ENCODE data around the gene MZF1. TPM values are rescaled to one million over a fixed set of nuclear protein-coding genes. Genes with fewer than 3 reads are reported as not detected.

MZF1 gene
- total RNA-seq, 1 donor from 2014 or later, result 10.9 TPM

GRCh38 chr19:58550362-58551122, 22.6 kb downstream of the MZF1 start:
- H3K9me3 ChIP-seq (replicated peaks), result no peaks in the 10 kb centered on the region
- H3K36me3 ChIP-seq, result peaks cover 83% of the 10 kb centered on the region
- no peak for DNase-seq
- H3K4me1 ChIP-seq, result peaks cover 51% of the 10 kb centered on the region
- no peak overlapping the region for H3K4me3 ChIP-seq
- no peak overlapping the region for H3K27ac ChIP-seq (replicated peaks)
- intact Hi-C loops (cut with micrococcal nuclease), result no loop called here
- no peaks in the 10 kb centered on the region for H3K27me3 ChIP-seq (ENCODE audit: low read depth)
- no peak for TF ChIP-seq CTCF (IDR thresholded peaks at IDR 0.05; ENCODE audit: borderline replicate concordance)

GRCh38 chr19:58549664-58550361, 23.3 kb downstream of the MZF1 start:
- H3K9me3 ChIP-seq (replicated peaks), result no peaks in the 10 kb centered on the region
- no peak for DNase-seq
- H3K4me3 ChIP-seq, result no peak overlapping the region
- peaks cover 53% of the 10 kb centered on the region for H3K4me1 ChIP-seq
- peaks cover 83% of the 10 kb centered on the region for H3K36me3 ChIP-seq
- no peaks in the 10 kb centered on the region for H3K27me3 ChIP-seq (ENCODE audit: low read depth)
- H3K27ac ChIP-seq (replicated peaks), result no peak overlapping the region
- intact Hi-C loops (cut with micrococcal nuclease), result no loop called here
- no peak for TF ChIP-seq CTCF (IDR thresholded peaks at IDR 0.05; ENCODE audit: borderline replicate concordance)

- Histone ChIP-seq H3K27ac (replicated peaks) (no peak overlapping the region), H3K4me1 (peaks cover 47% of the 10 kb centered on the region), H3K27me3 (ENCODE audit: low read depth) (no peaks in the 10 kb centered on the region), H3K9me3 (replicated peaks) (no peaks in the 10 kb centered on the region), H3K4me3 (no peak overlapping the region), H3K36me3 (peaks cover 83% of the 10 kb centered on the region)
- TF ChIP-seq CTCF (IDR thresholded peaks at IDR 0.05; ENCODE audit: borderline replicate concordance), result no peak
- intact Hi-C loops (cut with micrococcal nuclease), result no loop called here
- no peak for DNase-seq
Measured at GRCh38 chr19:58548859-58549663, 24.1 kb downstream of the MZF1 start.

- peaks cover 71% of the 10 kb centered on the region for H3K36me3 ChIP-seq
- no peak overlapping the region for H3K27ac ChIP-seq (replicated peaks)
- peaks cover 40% of the 10 kb centered on the region for H3K4me1 ChIP-seq
- no peak overlapping the region for H3K4me3 ChIP-seq
- no peak for DNase-seq
- H3K9me3 ChIP-seq (replicated peaks), result no peaks in the 10 kb centered on the region
- no peaks in the 10 kb centered on the region for H3K27me3 ChIP-seq (ENCODE audit: low read depth)
- TF ChIP-seq CTCF (IDR thresholded peaks at IDR 0.05; ENCODE audit: borderline replicate concordance), result no peak
- intact Hi-C loops (cut with micrococcal nuclease), result no loop called here
Measured at GRCh38 chr19:58547323-58548312, 25.5 kb downstream of the MZF1 start.

All from left ventricle myocardium inferior (tissue), 1 donor.